Measurements from ENCODE around the gene ABCG2. TPM values are rescaled to one million over a fixed set of nuclear protein-coding genes. Genes with fewer than 3 reads are reported as not detected.
A peak's percentile ranks its signal among the peaks of the same experiment; 100 is the strongest.

Gene ABCG2
- total RNA-seq: 5.3 TPM
- polyA plus RNA-seq (ENCODE audit: insufficient read depth in 1 of 8, insufficient read length in 8 of 8, low replicate concordance in 1 of 8): 1 to 10 TPM; 3.4 to 6.5 (median 4.4) TPM
- long read RNA-seq, donor 1: 0 reads
- long read RNA-seq, donor 2: 0 reads
- long read RNA-seq, donor 3: 0 reads
- long read RNA-seq, donor 4: 0 reads
- long read RNA-seq, donor 5, partial matches to known transcripts: 5 of 5 reads
- long read RNA-seq, donor 5, other reads (novel, unspliced or antisense): 0 of 5 reads
- long read RNA-seq, donor 6: 0 reads
- long read RNA-seq, donor 7, full-length matches to known transcripts: 1 of 1 reads
- long read RNA-seq, donor 7, partial matches to known transcripts: 0 of 1 reads
- long read RNA-seq, donor 7, other reads (novel, unspliced or antisense): 0 of 1 reads
- long read RNA-seq, donor 8: 0 reads
- long read RNA-seq, donor 9: 0 reads
- long read RNA-seq, donor 10: 0 reads
- long read RNA-seq, donor 11: 0 reads

DNA sequence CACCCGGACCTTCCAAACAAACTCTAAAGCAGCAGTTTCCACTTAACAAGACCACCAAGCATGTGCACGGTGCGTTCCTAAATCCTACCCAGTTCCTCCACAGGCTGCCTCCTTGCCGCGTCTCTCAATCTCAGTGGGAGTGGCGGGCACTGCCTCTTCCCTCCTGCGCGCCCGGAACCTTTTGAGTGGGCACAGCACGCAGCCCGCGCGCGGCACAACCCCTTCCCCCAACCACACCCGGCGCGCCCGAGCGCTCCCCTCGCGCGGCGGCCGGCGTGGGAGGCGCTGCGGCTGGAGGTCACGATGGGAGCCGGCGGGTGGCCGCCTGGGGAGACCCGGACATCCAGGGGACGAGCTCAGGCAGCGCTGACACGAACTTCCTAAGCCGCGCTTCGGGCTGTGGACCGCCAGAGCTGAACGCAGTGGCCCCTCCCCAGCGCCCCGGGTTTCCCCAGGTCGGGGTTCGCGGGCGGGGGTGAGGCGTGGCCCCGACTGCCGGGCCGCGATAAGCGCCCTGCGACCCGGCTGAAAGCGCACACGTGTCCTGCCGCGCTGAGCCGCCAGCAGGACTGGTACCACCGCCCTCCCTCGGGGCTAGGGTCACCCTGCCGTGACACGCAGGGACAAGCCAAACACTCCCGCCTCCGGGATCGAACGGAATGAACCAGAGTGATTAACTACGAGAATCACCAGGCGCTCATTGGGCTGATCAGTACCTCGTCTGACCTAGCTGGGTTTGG, at the start of gene ABCG2:
Gene ABCG2 (minus strand): TSS at position 151 of the 740 bp plus-strand sequence. CDS start 18,644 bp downstream, outside the sequence.
- Histone ChIP-seq H3K4me3 (ENCODE audit: low read length) (peak within 1 kb of the TSS; percentile 52), H3K9me3 (replicated peaks; ENCODE audit: control insufficient read depth, low read depth, low read length) (no peaks in the 10 kb centered on the region), H3K4me1 (ENCODE audit: control insufficient read depth, insufficient read depth, low read length) (peaks cover 14% of the 10 kb centered on the region), H3K27me3 (ENCODE audit: control insufficient read depth, insufficient read depth, low read length) (peaks cover 4% of the 10 kb centered on the region), H3K36me3 (ENCODE audit: control insufficient read depth, insufficient read depth, low read length) (no peaks in the 10 kb centered on the region), H3K27ac (ENCODE audit: low read length) (no peak within 1 kb of the TSS)
- DNase-seq: peak; percentile 38
- WGBS (ENCODE audit: insufficient coverage): under 1% methylated on average over 69 of the region's 70 CpGs

DNA sequence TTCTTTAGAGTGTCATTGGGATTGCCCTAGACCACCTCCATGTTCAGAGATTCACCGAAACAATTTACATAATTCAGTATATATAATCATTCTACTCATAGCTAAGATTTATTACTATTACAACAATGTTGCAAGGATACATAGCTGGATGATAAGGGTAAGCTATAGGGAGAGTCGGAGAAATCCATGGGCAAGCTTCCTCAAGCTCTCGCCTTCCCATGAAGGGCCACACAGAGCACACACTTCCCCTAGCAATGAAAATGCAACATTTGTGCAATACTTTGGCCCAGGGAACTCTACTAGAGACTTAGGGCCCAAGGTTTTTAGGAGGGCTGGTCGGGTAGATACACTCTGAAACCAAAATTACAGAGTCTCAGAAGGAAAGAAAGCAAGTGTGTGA, 49.7 kb upstream of the ABCG2 start:
- Histone ChIP-seq H3K27me3 (ENCODE audit: control insufficient read depth, insufficient read depth, low read length) (no peaks in the 10 kb centered on the region), H3K36me3 (ENCODE audit: control insufficient read depth, insufficient read depth, low read length) (no peaks in the 10 kb centered on the region), H3K4me3 (ENCODE audit: low read length) (no peak overlapping the region), H3K4me1 (ENCODE audit: control insufficient read depth, insufficient read depth, low read length) (no peaks in the 10 kb centered on the region), H3K27ac (ENCODE audit: low read length) (no peak overlapping the region), H3K9me3 (replicated peaks; ENCODE audit: control insufficient read depth, low read depth, low read length) (no peaks in the 10 kb centered on the region)
- 58% methylated on average over 2 of the region's 4 CpGs for WGBS (ENCODE audit: insufficient coverage)
- DNase-seq: no peak

DNA sequence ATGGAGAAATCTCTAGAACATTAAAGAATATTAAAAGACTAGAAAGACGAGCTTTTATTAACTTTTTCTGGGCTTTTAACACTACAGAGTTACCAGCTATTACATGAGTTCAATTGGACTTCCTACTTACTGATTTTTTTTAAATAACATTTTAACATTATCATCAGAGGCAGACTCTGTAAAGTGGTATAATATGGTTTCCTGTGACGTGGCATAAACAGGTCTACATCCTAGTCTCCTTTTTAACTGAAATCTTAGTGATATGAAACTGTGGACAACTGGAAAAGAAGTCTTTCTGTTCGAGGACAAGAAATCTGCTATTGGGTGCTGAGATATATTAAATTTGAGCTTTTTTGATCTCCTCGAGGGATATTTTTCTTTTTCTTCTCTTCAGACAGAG, 48.7 kb upstream of the ABCG2 start:
- no peak overlapping the region for H3K27ac ChIP-seq (ENCODE audit: low read length)
- H3K9me3 ChIP-seq (replicated peaks; ENCODE audit: control insufficient read depth, low read depth, low read length): no peaks in the 10 kb centered on the region
- H3K4me3 ChIP-seq (ENCODE audit: low read length): no peak overlapping the region
- no CpG with 5 or more reads among the region's 4 CpGs for WGBS (ENCODE audit: insufficient coverage)
- H3K36me3 ChIP-seq (ENCODE audit: control insufficient read depth, insufficient read depth, low read length): no peaks in the 10 kb centered on the region
- no peaks in the 10 kb centered on the region for H3K27me3 ChIP-seq (ENCODE audit: control insufficient read depth, insufficient read depth, low read length)
- no peaks in the 10 kb centered on the region for H3K4me1 ChIP-seq (ENCODE audit: control insufficient read depth, insufficient read depth, low read length)
- no peak for DNase-seq

DNA sequence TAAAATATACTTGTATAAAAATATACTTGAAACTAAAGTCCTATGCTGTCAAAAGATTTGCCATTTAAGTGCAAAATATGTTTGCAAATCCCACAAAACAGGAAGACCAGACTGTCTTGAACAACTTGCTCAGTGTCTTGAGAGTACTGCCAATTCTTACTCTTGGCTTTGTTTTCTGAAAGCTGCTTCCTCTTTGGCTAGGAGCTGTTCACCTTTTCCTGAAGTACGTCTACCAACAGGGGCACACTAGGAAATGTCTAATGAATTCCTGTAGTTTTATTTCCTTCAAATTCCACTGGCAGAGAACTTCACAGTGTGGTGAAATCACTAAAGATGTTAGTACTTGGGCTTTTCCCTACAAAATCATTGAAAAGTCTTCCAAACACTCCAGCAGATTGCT, 46.4 kb upstream of the ABCG2 start:
- peak; percentile 33 for DNase-seq
- Histone ChIP-seq H3K36me3 (ENCODE audit: control insufficient read depth, insufficient read depth, low read length) (no peaks in the 10 kb centered on the region), H3K27ac (ENCODE audit: low read length) (no peak overlapping the region), H3K4me1 (ENCODE audit: control insufficient read depth, insufficient read depth, low read length) (no peaks in the 10 kb centered on the region), H3K4me3 (ENCODE audit: low read length) (no peak overlapping the region), H3K9me3 (replicated peaks; ENCODE audit: control insufficient read depth, low read depth, low read length) (no peaks in the 10 kb centered on the region), H3K27me3 (ENCODE audit: control insufficient read depth, insufficient read depth, low read length) (no peaks in the 10 kb centered on the region)
- no CpG with 5 or more reads among the region's 1 CpG for WGBS (ENCODE audit: insufficient coverage)

DNA sequence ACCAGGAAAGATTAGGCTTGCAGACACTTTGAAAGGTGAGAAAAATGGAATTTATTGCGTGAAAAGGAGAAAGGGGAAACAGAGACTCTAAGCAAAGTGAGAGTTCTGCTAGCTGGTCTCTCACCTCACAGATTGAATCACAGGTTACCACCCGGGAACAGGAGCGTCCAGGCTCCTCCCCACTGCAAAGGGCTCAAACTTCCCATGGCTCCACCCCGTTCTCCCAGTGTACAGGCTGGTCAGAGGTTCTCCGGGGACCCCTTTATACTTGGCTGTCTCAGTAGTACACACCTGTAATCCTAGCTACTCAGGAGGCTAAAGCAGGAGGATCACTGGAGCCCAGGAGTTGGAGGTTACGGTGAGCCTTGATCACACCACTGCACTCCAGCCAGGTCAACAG, 44.0 kb upstream of the ABCG2 start:
- Histone ChIP-seq H3K27ac (ENCODE audit: low read length) (no peak overlapping the region), H3K9me3 (replicated peaks; ENCODE audit: control insufficient read depth, low read depth, low read length) (no peaks in the 10 kb centered on the region), H3K27me3 (ENCODE audit: control insufficient read depth, insufficient read depth, low read length) (no peaks in the 10 kb centered on the region), H3K4me1 (ENCODE audit: control insufficient read depth, insufficient read depth, low read length) (no peaks in the 10 kb centered on the region), H3K4me3 (ENCODE audit: low read length) (no peak overlapping the region), H3K36me3 (ENCODE audit: control insufficient read depth, insufficient read depth, low read length) (no peaks in the 10 kb centered on the region)
- WGBS (ENCODE audit: insufficient coverage): no CpG with 5 or more reads among the region's 6 CpGs
- no peak for DNase-seq

DNA sequence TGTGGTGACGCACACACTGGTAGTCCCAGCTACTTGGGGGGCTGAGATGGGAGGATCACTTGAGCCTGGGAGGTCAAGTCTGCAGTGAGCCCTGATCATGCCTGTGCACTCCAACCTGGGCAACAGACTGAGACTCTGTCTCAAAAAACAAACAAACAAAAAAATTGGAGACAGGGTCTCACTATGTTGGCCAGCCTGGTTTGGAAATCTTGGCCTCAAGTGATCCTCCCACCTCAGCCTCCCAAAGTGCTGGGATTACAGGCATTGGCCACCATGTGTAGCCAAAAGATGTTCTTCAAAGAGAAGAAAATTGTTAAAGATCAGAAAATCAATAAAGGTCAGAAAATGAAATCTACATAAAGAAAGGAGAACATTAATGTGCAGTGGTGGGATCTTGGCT, 41.7 kb upstream of the ABCG2 start:
- no peak overlapping the region for H3K4me3 ChIP-seq (ENCODE audit: low read length)
- H3K27me3 ChIP-seq (ENCODE audit: control insufficient read depth, insufficient read depth, low read length): no peaks in the 10 kb centered on the region
- H3K36me3 ChIP-seq (ENCODE audit: control insufficient read depth, insufficient read depth, low read length): no peaks in the 10 kb centered on the region
- no peak for DNase-seq
- H3K4me1 ChIP-seq (ENCODE audit: control insufficient read depth, insufficient read depth, low read length): no peaks in the 10 kb centered on the region
- WGBS (ENCODE audit: insufficient coverage): no CpG with 5 or more reads among the region's 1 CpG
- no peaks in the 10 kb centered on the region for H3K9me3 ChIP-seq (replicated peaks; ENCODE audit: control insufficient read depth, low read depth, low read length)
- no peak overlapping the region for H3K27ac ChIP-seq (ENCODE audit: low read length)

DNA sequence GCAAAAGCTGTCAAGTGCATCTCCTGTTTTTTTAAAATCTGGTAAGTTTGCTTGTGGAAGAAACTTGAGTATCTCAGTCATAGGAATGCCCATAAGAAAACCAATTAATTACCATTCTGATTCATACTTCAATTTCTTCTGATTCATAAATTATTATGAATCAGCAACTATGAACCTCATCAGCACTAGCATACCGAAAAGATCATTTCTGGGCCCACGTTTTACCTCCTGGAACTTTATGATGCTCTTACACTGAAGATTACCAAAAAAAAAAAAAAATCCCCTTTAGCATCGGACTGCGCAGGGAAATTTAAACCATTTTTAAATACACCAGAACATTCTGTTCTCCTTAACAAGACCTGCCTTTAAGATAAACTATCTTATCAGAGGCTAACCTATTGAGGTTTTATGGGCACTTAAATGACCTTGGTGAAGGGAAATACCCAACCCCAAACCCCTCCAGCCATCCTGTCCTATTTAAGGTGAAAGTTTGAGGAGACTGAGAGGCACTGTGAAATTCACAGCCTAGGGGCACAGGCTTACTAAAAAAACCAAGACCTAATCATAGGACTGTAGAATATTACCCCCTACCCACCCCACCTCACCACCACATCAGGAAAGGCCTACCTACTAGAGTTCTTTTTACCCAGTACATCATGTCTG, 38.2 kb upstream of the ABCG2 start:
- Histone ChIP-seq H3K4me3 (ENCODE audit: low read length) (no peak overlapping the region), H3K27ac (ENCODE audit: low read length) (no peak overlapping the region), H3K9me3 (replicated peaks; ENCODE audit: control insufficient read depth, low read depth, low read length) (no peaks in the 10 kb centered on the region), H3K4me1 (ENCODE audit: control insufficient read depth, insufficient read depth, low read length) (no peaks in the 10 kb centered on the region), H3K36me3 (ENCODE audit: control insufficient read depth, insufficient read depth, low read length) (no peaks in the 10 kb centered on the region), H3K27me3 (ENCODE audit: control insufficient read depth, insufficient read depth, low read length) (no peaks in the 10 kb centered on the region)
- WGBS (ENCODE audit: insufficient coverage): 50% methylated on average over 1 of the region's 4 CpGs
- DNase-seq: no peak

DNA sequence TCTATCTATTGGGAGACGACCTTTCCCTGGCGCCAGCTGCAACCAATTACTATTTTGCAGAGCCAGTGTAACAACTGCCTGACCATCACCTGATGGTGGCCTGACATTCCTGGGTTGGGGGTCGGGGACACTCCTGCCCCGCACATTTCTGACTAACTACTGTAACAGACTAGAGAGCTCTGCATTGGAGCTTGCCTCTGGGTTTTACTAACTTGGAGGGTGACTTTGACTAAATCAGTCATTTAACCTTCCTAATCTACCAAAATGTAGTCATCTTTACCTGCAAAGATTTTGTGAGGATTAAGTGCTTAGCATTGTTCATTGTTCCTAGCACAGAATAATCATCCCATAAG, 37.5 kb upstream of the ABCG2 start:
- no peak for DNase-seq
- H3K27ac ChIP-seq (ENCODE audit: low read length): no peak overlapping the region
- WGBS (ENCODE audit: insufficient coverage): 44% methylated on average over 2 of the region's 4 CpGs
- H3K27me3 ChIP-seq (ENCODE audit: control insufficient read depth, insufficient read depth, low read length): no peaks in the 10 kb centered on the region
- H3K9me3 ChIP-seq (replicated peaks; ENCODE audit: control insufficient read depth, low read depth, low read length): no peaks in the 10 kb centered on the region
- H3K4me1 ChIP-seq (ENCODE audit: control insufficient read depth, insufficient read depth, low read length): no peaks in the 10 kb centered on the region
- no peak overlapping the region for H3K4me3 ChIP-seq (ENCODE audit: low read length)
- H3K36me3 ChIP-seq (ENCODE audit: control insufficient read depth, insufficient read depth, low read length): no peaks in the 10 kb centered on the region

DNA sequence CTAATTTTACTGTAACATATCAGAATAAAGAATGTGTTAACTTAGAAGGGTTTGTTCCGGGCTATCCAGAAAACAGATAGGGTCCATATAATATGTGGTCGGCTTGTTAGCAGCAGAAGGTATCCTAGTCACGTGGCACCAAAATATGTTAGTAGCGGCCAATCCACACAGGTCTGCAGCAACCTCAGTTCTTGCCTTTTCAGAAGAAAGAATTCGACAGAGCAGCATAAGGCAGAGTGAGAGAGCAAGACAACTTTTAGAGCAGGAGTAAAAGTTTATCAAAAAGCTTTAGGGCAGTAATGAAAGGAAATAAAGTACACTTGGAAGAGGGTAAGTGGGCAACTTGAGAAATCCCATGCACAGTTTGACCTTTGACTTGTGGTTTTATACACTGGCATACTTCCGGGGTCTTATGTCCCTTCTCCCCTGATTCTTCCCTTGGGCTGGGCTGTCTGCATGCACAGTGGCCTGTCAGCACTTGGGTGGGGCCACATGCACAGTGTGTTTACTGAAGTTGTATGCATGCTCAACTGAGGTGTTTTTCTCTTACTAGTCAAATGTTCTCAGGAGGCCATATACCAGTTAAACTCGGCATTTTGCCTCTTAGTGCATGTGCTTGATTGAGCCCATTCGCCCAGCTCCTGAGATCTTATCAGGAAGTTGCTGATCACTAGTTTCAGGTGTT, 37.0 kb upstream of the ABCG2 start:
- no peak overlapping the region for H3K27ac ChIP-seq (ENCODE audit: low read length)
- no peak for DNase-seq
- no peaks in the 10 kb centered on the region for H3K4me1 ChIP-seq (ENCODE audit: control insufficient read depth, insufficient read depth, low read length)
- no peaks in the 10 kb centered on the region for H3K27me3 ChIP-seq (ENCODE audit: control insufficient read depth, insufficient read depth, low read length)
- no peak overlapping the region for H3K4me3 ChIP-seq (ENCODE audit: low read length)
- no peaks in the 10 kb centered on the region for H3K36me3 ChIP-seq (ENCODE audit: control insufficient read depth, insufficient read depth, low read length)
- no peaks in the 10 kb centered on the region for H3K9me3 ChIP-seq (replicated peaks; ENCODE audit: control insufficient read depth, low read depth, low read length)
- WGBS (ENCODE audit: insufficient coverage): 71% methylated on average over 4 of the region's 8 CpGs

DNA sequence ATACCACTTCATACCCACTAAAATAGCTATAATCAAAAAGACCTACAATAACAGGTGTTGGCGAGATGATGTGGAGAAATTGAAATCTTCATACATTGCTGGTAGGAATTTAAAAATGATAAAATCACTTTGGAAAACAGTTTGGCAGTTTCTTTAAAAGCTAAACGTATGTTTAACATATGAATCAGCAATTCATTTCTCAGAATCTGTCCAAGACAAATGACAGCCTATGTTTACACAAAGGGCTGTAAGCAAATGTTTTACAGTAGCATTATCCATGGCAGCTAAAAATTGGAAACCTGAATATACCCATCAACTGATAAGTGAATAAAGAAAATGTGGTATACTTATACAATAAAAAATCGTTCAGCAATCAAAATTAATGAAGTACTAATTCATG, 33.0 kb upstream of the ABCG2 start:
- no peaks in the 10 kb centered on the region for H3K36me3 ChIP-seq (ENCODE audit: control insufficient read depth, insufficient read depth, low read length)
- no peaks in the 10 kb centered on the region for H3K27me3 ChIP-seq (ENCODE audit: control insufficient read depth, insufficient read depth, low read length)
- no peak overlapping the region for H3K4me3 ChIP-seq (ENCODE audit: low read length)
- no peak overlapping the region for H3K27ac ChIP-seq (ENCODE audit: low read length)
- WGBS (ENCODE audit: insufficient coverage): no CpG with 5 or more reads among the region's 3 CpGs
- no peak for DNase-seq
- H3K4me1 ChIP-seq (ENCODE audit: control insufficient read depth, insufficient read depth, low read length): no peaks in the 10 kb centered on the region
- no peaks in the 10 kb centered on the region for H3K9me3 ChIP-seq (replicated peaks; ENCODE audit: control insufficient read depth, low read depth, low read length)
